ENCODE data around the gene LDLRAD2. TPM values are rescaled to one million over a fixed set of nuclear protein-coding genes. Genes with fewer than 3 reads are reported as not detected.
"Not testable (repeated sequence)": the region's sequence is repeated elsewhere in the genome, so short reads cannot be mapped to it uniquely, and the experiment has no call there.

LDLRAD2 gene
- total RNA-seq, 3 donors from 2014 or later: 0.33 TPM; not detected in 2

- Histone ChIP-seq H3K27me3 (no peaks in the 10 kb centered on the region), H3K36me3 (no peaks in the 10 kb centered on the region), H3K27ac (peak overlapping the region; percentile 56 to 60), H3K4me3 (no peak overlapping the region), H3K9me3 (no peaks in the 10 kb centered on the region), H3K4me1 (no peaks in the 10 kb centered on the region)
- TF ChIP-seq POLR2A (IDR thresholded peaks at IDR 0.05) (no peak), POLR2AphosphoS5 (IDR thresholded peaks at IDR 0.05) (no peak), CTCF (IDR thresholded peaks at IDR 0.05) (no peak)
- DNase-seq (ENCODE audit: low spot score in 2 of 2): no peak
- intact Hi-C loops (cut with DNase I; ENCODE audit: low total_unique reads): no loop called here
Observed at GRCh38 chr1:21775550-21775914, 36.5 kb upstream of the LDLRAD2 start.

DNA sequence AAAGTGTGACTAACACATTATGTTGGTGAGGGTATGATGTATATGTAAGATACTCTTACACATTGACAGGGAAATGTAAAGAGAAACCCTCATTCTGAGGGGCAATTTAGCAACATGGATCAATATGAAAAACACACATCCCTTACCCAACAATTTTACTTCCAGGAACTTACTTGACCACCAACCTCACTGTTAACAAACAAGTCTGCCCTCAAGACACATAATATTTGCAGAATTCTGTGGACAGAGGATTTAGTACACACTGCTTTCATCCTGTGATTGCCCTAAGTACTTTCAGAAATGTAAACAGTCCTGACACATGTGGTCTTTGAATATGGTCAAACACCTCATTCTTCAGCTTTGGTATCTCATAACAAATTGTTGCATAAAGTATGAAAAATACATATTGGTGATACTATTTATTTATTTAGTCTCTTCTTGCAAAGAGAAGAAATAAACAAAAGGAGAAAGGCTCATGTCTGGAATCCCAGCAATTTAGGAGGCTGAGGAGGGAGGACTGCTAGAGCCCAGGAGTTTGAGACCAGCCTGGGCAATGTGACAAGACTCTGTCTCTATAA is 36.0 kb upstream of the LDLRAD2 start:
- Histone ChIP-seq H3K27ac (peak overlapping the region; percentile 56 to 60), H3K9me3 (no peaks in the 10 kb centered on the region), H3K27me3 (no peaks in the 10 kb centered on the region), H3K36me3 (no peaks in the 10 kb centered on the region), H3K4me3 (no peak overlapping the region), H3K4me1 (no peaks in the 10 kb centered on the region)
- no peak for TF ChIP-seq CTCF (IDR thresholded peaks at IDR 0.05)
- no peak for TF ChIP-seq POLR2AphosphoS5 (IDR thresholded peaks at IDR 0.05)
- TF ChIP-seq POLR2A (IDR thresholded peaks at IDR 0.05): no peak
- intact Hi-C loops (cut with DNase I; ENCODE audit: low total_unique reads): no loop called here
- DNase-seq (ENCODE audit: low spot score in 2 of 2): no peak

GRCh38 chr1:21776925-21777324 is 35.1 kb upstream of the LDLRAD2 start:
- H3K9me3 ChIP-seq; H3K4me3 ChIP-seq; H3K4me1 ChIP-seq; H3K36me3 ChIP-seq; DNase-seq (ENCODE audit: low spot score in 2 of 2); H3K27me3 ChIP-seq; intact Hi-C loops (cut with DNase I; ENCODE audit: low total_unique reads); H3K27ac ChIP-seq: not testable (repeated sequence)

DNA sequence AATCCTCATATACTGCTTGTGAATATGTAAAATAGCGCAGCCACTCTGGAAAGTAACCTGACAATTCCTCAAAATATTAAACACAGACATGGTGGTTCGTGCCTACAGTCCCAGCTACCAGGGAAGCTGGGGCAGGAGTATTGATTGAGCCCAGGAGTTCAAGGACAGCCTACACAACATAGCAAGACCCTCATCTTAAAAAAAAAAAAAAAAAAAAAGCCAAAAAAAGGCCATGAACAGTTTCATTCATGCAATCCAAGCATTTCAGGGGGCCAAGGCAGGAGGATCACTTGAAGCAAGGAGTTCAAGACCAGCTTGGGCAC is 33.7 kb upstream of the LDLRAD2 start:
- Histone ChIP-seq H3K4me1 (no peaks in the 10 kb centered on the region), H3K4me3 (no peak overlapping the region), H3K9me3 (no peaks in the 10 kb centered on the region), H3K27me3 (no peaks in the 10 kb centered on the region), H3K36me3 (no peaks in the 10 kb centered on the region), H3K27ac (no peak overlapping the region)
- DNase-seq (ENCODE audit: low spot score in 2 of 2): no peak
- no peak for TF ChIP-seq CTCF (IDR thresholded peaks at IDR 0.05)
- no peak for TF ChIP-seq POLR2A (IDR thresholded peaks at IDR 0.05)
- no peak for TF ChIP-seq POLR2AphosphoS5 (IDR thresholded peaks at IDR 0.05)
- intact Hi-C loops (cut with DNase I; ENCODE audit: low total_unique reads): no loop called here

DNA sequence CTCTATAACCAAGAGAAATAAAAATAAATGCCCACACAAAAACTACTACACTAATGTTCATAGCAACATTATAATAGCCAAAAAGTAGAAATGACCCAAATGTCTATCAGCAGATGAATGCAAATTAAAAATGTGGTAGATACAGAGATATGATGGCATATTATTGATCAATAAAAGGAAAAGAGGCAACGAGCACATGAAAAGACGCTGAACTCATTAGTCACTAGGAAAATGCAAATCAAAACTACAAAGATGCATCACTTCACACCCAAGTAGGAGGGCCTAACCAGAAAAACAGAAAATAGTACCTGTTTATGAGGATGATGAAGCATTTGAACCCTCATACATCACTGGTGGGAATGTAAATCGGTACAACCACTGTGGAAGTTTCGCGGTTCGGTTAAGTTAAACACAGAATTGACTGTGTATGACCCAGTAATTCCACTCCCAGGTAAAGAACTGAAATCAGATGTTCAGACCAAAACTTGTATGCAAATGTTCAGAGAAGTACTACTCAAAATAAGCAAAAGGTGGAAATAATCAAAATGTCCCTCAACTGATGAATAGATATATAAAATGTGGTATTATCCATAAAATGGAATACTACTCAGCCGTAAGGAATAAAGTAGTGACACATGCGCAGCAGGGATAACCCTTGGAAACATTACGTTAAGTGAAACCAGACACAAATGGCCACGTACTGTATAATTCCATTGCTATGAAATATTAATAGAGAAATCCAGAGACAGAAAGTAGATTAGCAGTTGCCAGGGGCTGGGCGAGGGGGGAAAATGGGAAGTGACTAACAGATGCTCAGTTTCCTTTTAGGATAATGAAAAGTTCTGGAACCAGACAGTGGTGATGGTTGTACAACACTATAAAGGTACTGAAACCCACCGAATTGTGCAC is 32.2 kb upstream of the LDLRAD2 start:
- intact Hi-C loops (cut with DNase I; ENCODE audit: low total_unique reads): no loop called here
- H3K27ac ChIP-seq: no peak overlapping the region
- H3K9me3 ChIP-seq: no peaks in the 10 kb centered on the region
- no peak for DNase-seq (ENCODE audit: low spot score in 2 of 2)
- TF ChIP-seq POLR2AphosphoS5 (IDR thresholded peaks at IDR 0.05) (no peak), CTCF (IDR thresholded peaks at IDR 0.05) (no peak), POLR2A (IDR thresholded peaks at IDR 0.05) (no peak)
- H3K27me3 ChIP-seq: no peaks in the 10 kb centered on the region
- no peaks in the 10 kb centered on the region for H3K4me1 ChIP-seq
- peak overlapping the region in 1 of 3 donors; percentile 27 for H3K4me3 ChIP-seq
- no peaks in the 10 kb centered on the region for H3K36me3 ChIP-seq
